ENCODE measurements around the gene C4orf17.
"Not testable (repeated sequence)": the region's sequence is repeated elsewhere in the genome, so short reads cannot be mapped to it uniquely, and the experiment has no call there.

C4orf17 gene

DNA sequence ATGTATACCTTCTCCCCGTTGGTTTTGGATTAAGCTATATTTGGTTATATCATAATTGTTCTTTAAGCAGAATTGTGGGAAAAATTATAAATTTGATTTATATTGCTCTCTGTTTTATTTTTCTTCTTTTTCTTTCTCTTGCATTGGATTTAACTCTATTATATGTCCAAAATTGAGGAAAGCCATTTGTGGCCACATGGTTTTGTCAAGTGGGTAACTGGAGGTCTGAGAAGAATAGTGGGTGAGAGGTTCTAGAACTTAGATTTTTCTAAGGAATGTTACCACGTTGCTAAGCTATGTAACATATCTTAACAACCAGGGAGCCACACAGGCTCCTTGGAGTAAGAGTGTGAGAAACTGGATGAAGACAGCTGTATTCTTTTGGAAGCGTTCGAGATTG, at the start of gene C4orf17:
TSS of gene C4orf17 (plus strand) at position 301 of the 400 bp plus-strand sequence. CDS start 2,061 bp downstream, outside the sequence.
- no peak for DNase-seq

DNA sequence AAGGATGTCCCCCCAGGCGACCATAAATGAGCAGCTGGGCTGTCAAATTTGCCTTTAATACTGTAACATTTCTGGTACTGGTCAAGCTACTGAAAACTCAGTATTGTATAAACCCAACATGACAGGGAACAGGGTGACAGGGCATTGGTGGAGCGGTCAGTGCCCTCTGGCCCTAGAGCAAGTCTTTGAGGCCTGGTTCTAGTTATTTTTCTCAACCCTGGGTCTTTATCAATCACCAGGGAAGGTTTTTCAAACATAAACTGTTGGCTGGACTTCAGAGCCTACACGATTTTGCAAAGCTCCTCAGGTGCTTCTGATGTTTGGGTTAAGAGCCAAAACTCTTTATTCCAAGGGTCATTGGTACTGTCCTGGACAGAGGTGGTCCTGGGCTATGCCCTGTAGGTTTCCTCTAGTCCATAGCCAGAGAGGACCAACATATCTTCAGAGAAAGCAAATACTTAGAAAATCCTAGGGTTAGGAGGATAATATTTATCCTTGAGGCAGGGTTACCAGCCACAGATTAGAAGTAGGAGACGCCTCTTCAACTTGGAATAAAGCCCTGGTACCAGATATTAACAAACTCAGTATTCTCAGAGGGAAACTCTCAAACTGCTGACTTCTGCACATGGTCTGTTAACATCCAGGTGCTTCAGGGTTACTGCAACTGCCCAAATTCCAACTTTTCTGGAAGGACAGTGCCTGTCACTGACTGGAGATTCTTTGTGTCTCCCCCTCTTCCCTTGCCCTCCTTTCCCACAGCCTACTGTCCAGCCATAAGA, 49.0 kb upstream of the C4orf17 start:
- no peak for DNase-seq

DNA sequence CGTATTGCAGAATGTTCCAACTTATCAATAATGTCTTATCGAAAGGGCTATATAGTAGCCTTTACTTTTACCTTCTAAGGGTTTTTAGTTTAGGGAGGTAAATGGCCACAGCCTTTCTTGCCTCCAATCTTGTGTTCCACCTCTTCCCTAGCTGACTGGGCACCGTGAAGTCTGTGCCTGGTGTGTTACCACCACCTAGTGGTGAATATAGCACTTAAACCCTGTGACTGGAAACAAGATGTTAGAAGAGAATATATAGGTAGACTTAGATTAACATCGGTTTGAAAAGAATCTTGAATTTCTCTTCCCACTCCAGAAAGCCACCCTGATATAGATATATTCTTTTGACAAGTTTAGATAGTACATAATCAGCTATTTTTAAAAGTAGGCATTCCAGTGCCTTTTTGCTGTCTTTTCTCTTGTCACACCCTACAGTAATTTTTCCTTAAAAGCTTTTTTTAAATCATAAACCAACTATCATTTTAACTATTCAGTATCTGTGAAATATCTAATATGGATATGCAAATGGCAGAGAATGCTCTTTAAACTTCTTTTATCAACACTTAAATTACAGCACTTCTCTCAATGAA, 47.9 kb upstream of the C4orf17 start:
- peak; percentile 22 for DNase-seq

DNA sequence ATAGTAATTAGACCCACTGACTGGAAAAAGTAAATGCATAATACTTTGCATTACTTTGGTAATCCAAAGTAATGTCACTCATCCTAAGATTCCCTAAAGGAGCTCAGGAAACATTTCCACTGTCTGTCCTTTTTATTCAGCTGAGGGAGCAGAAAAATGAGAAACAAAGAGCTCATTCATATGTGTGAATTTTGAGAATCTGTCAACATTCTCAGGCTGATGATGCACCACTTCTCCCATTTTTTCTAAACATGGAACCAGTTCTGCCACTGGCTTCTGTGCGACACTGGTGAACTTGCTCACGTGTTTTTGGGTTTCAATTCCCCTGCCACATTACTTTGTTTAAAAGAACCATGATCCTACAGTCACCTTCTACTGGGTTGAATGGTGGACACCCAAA, 47.3 kb upstream of the C4orf17 start:
- DNase-seq, result no peak

DNA sequence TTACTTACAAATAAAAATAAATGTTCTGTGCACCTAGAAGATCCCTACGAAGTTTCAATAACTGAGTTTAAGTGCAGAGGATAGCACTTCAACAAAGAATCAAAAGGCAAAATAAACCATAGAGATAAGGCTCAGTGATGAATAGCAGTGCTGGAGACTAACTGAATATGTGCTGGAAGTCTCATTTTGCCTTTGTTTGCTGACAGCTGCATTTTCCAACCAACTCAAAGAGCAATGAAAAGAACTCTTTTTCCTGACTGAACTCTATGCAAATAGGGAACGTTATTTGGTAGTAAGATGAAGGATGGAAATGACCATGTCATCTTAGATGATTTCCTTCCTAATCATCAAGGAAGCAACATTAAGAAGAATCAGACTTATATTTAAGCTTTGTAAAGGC, 42.9 kb upstream of the C4orf17 start:
- no peak for DNase-seq

DNA sequence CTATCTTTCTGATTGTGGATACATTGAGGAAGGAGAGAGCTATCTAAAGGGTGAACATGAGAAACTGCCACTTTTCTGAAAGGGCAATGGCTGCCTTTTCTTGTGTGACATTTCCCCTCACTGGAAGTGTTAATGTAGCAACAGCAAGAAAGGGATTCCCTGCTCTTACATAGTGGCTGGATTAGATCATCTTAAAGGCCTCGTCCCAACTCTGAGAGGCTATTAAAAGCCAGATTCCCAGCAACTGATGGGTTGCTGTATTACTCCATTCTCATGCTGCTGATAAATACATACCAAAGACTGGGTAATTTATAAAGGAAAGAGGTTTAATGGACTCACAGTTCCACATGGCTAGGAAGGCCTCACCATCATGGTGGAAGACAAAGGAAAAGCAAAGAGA, 41.9 kb upstream of the C4orf17 start:
- no peak for DNase-seq

DNA sequence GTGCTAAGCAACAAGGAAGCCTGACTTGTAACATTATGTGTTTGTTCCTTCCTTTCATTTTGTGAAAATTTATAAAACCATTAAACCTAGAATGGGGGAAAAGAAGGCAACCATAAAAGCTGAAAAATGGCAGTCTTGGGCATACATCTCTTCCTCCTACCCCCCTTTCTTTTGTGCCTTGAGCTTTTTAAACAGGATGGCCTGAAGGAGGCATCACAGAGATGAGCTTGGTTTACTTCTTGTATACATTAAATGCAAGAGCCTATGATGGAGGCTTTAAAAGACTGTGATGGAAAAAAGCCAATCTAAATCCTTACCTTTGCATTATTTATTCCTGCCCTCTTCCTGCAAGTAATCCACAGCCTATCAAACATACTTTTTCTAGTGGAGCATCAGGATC, 39.5 kb upstream of the C4orf17 start:
- no peak for DNase-seq

DNA sequence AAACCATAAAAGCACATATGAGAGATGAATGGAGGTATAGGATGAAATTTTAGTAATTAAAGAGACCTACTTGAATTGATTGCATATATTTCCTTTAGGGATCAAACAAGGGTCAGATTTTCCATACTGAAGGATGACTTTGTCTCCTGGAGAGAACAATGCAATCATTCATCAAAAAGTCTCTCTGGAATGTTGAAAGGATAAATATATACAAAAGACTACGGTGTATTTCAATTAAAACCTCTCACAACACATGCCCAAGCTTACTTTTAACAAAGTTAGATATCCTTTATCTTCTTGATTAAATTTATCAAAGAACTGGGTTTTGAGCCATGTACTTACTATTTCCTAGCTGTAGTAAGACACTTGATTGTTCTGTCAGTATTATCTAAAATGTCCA, 38.9 kb upstream of the C4orf17 start:
- no peak for DNase-seq

DNA sequence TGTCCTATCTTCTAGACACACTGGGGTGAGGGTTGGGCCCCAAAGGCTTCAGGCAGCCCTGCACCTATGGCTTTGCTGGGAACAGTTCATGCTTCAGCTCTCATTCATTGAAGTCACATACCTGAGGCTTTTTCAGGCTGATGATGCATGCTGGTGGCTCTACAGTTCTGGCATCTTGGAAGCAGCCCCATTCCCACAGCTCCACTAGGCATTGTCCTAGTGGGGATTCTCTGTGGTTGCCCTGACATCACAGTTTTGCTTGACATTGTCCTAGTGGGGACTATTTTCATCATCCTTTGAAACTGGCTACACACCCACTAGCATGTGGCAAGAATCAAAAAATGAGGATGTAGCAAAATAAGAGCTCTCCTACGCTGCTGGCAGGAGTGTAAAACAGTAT, 37.7 kb upstream of the C4orf17 start:
- no peak for DNase-seq

DNA sequence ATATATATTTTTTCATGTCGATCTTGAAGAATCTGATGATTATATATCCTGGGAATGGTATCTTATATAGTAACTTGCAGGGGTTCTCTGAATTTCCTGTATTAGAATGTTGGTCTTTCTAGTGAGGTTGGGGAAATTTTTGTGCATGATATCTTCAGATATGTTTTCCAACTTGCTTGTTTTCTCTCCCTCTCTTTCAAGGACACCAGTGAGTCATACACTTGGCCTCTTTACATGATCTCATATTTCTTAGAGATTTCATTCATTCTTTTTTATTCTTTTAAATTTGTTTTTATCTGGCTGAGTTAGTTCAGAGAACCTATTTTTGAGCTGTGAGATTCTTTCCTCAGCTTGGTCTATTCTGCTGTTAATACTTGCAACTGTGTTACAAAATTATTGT, 27.2 kb upstream of the C4orf17 start:
- DNase-seq, result no peak

DNA sequence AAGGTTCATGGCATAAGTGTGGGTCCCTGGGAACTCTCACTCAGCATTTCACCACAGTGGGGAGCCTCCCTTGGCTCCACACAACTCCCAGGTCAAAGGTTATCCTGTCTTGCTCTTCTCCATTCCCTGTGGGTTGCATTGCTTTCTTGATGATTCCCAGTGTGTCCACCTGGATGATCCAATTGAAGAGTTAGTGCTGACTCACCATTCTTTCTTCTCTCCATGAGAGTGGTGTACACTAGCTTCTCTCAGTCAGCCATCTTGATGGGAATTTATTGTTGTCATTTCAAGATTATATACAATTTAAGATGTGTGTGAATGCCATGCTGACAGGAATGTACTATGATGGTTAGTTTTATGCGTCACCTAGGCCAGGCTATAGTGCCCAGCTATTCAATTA, 25.6 kb upstream of the C4orf17 start:
- no peak for DNase-seq

DNA sequence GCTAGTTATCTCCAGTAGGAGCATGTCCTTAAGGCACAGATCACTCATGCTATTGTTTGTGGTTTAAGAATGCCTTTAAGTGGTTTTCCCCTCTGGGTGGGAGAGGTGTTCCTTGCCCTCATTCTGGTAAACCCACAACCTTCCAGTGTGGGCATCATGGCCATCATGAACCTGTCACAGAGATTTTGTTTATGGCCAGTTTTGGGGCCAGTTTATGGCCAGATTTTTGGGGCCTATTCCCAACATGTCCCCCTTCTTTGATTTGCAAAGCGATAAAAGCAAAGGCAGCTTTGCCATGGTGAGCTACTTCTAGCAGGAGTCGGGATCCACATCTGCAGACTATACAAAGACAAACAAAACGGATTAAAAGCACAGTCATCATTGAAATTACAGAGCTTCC, 24.2 kb upstream of the C4orf17 start:
- not testable (repeated sequence) for DNase-seq

DNA sequence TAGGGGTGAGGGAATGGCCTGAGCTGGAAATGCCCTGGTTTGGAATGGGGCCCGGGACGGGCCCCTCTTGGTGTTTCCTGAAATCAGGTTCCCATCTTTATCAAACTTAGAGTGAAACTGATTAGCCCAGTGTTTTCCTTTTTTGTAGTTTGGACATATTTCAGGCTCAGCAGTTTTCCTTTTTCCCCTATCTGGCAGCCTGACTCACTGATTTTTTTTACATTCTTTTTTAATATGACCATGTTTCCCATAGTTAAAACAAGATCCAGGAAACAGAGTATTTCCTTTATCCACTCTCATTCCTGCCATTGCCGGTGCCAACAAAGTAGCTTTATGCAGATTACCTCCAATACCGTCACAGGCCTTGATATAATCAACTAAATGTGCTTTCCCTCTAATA, 20.5 kb upstream of the C4orf17 start:
- no peak for DNase-seq

DNA sequence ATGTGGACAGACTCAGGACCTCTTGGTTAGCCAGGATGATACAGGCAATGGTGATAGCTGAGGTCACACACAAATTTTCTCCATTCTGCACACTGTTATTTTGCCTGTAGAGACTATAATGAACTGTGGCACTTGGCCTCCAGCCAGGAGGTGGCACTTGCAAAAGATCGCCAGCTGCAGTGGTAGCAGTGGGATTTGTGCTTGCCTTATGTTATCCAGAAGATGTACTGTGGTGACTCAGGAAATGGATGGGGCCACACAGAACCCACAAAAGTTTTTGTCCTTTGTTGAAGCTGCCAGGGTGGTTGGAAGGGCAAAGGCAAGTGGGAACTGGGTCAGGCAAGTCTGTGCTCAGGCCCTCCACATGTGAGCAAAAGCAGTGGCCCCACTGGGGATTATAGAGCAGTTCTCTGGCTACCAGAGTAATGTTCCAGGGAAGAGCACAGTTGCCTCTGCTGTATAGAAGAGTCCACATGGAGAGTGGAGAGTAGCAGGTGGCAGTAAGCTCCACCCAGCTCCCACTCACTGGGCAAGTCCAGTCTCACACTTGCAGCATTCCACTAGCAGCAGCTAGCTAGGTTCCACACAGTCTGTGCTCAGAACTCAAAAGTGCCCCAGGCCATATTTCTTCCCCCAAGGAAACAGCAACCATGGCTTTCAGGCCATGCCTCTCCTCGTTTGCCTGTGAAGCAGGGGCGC, 5.9 kb upstream of the C4orf17 start:
- DNase-seq, result no peak

DNA sequence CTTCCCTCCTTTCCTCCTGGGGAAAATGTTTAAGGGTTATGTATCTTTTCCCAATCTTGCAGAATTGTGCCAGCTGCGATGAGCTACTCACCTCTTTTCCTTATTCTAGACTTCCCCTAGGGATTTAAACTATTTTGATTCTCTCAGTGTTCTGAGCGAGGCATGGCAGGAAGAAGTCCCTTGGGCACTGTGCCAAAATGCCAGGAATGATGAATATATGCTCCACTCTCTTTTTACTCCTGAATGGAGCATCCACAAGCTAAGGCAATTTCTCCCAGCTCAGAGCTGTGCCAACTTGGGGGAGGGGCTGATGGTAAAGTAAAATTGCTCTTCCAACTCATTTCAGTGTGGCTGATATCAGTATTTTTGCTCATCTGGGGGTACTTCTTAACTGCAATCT, 4.0 kb upstream of the C4orf17 start:
- no peak for DNase-seq

DNA sequence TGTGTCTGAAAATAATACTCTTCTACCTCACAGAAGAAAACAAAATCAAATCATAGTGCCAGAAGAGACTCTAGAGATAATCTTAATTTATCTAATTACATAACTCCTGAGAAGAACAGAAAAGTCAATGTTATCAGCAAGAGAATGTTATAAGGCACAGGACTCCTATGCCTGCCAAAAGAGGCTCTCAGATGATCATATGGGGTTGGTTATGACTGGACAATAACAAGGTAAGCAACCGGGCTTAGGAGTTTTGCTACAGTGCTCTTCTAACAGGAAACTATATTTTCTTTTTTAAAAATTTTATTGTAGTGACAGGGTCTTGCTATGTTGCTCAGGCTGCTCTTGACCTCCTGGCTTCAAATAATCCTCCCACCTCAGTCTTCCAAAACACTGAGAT, 3.5 kb upstream of the C4orf17 start:
- DNase-seq, result no peak

DNA sequence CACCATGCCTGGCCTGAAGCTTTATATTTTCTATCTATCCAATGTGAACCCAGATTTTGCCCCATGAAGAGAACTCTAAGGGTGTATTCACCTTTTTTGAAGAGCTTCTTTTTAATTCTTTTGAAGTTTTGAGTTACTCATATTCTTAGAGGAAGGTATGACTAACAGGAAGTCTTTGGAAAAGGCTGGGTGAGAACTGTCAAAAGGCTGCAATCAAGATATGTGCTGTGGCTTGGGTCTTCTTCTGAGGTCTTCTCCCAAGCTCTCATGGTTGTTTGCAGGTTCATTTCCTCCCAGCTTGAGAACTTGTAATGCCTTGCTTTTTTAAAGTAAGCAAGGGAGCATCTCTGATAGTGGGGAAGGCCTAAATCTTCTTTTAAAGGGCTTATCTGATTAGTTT, 3.1 kb upstream of the C4orf17 start:
- DNase-seq, result no peak

DNA sequence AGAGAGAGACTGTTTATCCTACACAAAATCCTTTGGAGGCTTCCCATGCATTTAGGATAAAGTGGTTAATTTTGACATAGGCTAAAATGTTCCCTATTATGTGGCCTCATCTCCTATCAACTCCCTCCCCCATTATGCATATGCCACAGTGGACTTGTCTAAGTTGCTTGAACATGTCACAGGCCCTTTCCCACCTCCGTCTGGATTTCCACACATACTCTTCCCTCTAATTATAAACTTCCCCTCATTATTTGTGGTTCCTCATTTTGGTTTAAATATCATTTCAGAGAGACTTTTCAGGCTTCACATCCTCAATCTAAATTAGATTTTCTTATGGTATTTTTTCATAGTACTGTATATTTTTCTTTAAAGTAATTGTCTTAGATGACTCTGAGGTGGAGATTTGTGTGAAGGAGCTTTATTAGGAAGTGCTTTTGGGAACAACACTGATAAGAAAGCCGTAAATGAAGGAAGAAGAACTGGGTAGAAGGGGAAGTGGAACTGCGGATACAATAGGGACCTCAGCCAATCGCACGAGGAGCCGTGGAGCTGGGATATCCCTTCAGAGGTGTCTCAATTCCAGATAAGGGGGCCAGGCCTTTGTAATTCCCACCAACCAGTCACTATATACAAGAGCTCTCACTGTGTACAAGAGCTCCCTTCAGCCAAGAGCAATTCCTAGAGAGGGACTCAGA, 7.9 kb downstream of the C4orf17 start:
- DNase-seq, result no peak

DNA sequence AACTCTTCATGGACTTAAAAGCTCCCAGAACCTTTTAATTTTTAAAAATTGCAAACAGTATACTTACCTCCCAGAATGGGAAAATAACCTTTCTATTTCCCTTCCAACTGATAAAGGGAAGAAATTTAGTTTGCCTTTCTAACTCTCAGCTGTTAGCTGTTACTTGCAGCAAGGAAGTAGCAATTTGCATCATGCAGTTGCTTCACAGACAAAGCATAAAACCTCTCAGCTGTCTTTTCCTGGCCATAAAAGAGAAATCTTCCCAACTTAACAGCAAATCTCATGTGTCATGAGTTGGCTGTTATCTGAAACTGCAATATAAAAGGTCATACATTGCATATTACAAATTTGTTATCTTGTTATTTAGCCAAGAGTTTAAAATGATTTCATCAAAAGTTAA, 18.4 kb downstream of the C4orf17 start:
- no peak for DNase-seq

DNA sequence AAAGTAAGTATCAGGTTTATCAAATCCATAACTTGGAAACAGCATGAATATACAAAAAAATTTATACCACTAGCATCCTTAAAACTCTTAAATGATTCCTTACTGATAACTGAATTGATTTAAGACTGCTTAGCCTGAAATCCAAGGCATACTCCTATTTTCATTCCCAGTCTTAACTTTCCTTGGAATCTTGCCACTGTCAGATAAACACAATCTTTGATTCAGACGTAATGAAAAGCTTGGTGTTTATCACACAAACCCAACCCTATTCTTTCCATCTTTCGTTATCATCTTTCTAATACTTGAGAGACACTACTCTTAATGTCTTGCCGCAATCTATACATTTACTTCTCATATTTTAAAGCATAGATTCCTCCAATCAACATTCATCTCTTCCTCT, 19.1 kb downstream of the C4orf17 start:
- DNase-seq, result no peak

DNA sequence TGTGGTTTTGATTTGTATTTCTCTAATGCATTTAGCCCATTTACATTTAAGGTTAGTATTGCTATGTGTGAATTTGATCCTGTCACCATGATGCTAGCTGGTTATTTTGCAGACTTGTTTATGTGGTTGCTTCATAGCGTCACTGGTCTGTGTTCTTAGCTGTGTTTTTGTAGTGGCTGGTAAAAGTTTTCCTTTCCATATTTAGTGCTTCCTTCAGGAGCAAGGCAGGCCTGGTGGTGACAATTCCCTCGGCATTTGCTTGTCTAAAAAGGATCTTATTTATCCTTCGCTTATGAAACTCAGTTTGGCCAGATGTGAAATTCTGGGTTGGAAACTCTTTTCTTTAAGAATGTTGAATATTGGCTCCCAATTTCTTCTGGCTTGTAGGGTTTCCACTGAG, 23.9 kb downstream of the C4orf17 start:
- not testable (repeated sequence) for DNase-seq

DNA sequence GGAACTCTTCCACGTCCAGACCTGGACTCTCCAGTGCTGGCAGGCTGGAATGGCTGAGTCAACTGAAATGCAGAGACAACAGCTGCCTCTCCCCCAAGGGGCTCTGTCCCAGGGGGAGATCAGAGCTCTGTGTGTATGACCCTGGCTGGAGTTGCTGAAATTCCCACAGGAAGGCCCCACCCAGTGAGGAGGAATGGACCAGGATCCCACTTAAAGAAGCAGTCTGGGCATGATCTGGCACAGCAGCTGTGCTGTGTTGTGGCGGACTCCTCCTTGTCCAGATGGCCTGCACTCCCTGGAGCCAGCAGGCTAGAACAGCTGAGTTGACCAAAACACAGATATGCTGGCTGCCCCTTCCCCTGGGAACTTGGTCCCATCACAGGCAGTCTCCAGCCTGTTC, 25.4 kb downstream of the C4orf17 start:
- no peak for DNase-seq

DNA sequence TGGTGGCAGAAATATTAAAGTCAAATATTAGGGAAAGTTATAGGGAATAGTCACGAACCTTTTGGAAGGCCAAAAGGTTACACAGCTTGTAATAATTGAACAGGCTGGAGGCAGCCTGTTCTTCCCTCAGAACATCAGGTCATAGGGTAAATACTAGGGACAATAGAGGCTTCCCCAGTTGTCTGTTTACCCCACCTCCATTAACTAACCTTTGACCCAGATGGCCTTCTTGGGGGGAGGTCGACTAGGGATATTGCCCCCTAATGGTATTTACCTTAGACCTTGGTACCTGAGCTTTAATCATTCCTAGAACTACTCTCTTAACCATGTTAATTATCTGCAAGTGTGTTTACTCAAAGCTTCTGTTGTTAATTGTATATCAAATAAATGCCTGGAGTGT, 26.0 kb downstream of the C4orf17 start:
- no peak for DNase-seq

DNA sequence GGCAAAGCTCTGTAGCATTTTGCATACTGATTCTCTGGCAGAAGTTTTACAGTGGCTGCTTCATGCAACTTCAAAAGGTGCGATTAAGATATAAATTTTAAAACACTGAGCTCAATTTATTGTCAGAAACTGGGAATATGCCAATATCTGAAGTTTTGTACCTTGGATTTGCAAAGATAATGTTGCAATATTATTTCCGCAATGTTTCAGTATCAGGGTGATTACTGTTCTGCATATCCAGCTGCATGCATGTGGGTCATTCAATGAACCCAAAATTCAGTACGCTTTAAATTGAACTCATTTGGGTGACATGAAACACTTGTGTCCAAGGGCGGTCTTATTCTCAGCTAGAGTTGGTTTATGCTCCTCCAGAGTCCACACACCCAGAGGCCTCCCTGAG, 26.9 kb downstream of the C4orf17 start:
- DNase-seq, result no peak

All from stimulated activated naive CD4-positive, alpha-beta T cell treated with Interleukin-2 at 50 U/mL for 16 hours (primary cell).